HepG2 (cell line): Measurements from ENCODE around the gene C7orf57. TPM values are rescaled to one million over a fixed set of nuclear protein-coding genes. Genes with fewer than 3 reads are reported as not detected.
"Not testable (repeated sequence)": the region's sequence is repeated elsewhere in the genome, so short reads cannot be mapped to it uniquely, and the experiment has no call there.

Experiments
- ATAC-seq: fragments of 200-7000 bp; cut with Tn5 transposase; 3 replicates; pipeline ENCODE4 v1.9.1; 2020; ENCODE audit warnings: mild to moderate bottlenecking, moderate library complexity
- BruUV-seq: library from RNA; stranded (reverse); fragments of 400-500 nt; replicated peaks from 2 replicates; lab custom pipeline; 2021; lab: Mats Ljungman, UMichigan
- CTCF ChIA-PET: fragments of 300-600 bp; formaldehyde crosslinking; extraction: SDS; loops from one replicate; lab custom pipeline; 2021; ENCODE audit warnings: low total read pairs, inconsistent platforms, low intra/inter-chr PET ratio; lab: Yijun Ruan, JAX
- POLR2A ChIA-PET: fragments of 350-600 bp; sonication (Branson Sonifier 250); formaldehyde crosslinking; loops from one replicate; lab custom pipeline; 2020; ENCODE audit warnings: antibody characterized with exemption, inconsistent platforms; lab: Yijun Ruan, JAX
- DNase-seq: peaks from one replicate; pipeline ENCODE4 v3.0.0-alpha.2; 2015; ENCODE audit warnings: low spot score
- FAIRE-seq: peaks from 3 replicates; lab custom pipeline; 2011; peaks lifted over from hg19 to GRCh38; lab: Jason Lieb, UNC
- H2AFZ ChIP-seq: one replicate; pipeline ENCODE4 v1.6.1; 2011; ENCODE audit warnings: low read length, inconsistent platforms
- H3K27ac ChIP-seq: fragments of 300-600 bp; 3 replicates; pipeline ENCODE4 v1.8.0; 2011; ENCODE audit warnings: mixed run types, mild to moderate bottlenecking, mixed read lengths, low read length, inconsistent platforms; ENCODE audit not compliant: insufficient read depth; ENCODE audit errors: extremely low read length
- H3K27me3 ChIP-seq, 2 experiments: fragments of 200-600 bp in 1 of 2; 2 replicates in 1 of 2; 3 replicates in 1 of 2; pipeline versions ENCODE4 v1.6.0 to v1.8.0; 2011; ENCODE audit warnings: low read length in 2 of 2, mild to moderate bottlenecking in 2 of 2, moderate library complexity in 2 of 2, inconsistent platforms in 1 of 2; ENCODE audit not compliant: insufficient read depth in 2 of 2, control insufficient read depth in 1 of 2
- H3K36me3 ChIP-seq, 2 experiments: fragments of 200-600 bp in 1 of 2; replicated peaks in 1 of 2; 2 replicates in 1 of 2; 3 replicates in 1 of 2; pipeline versions ENCODE4 v1.5.1 to v1.8.0; 2011; ENCODE audit warnings: low read length in 2 of 2, inconsistent platforms in 1 of 2; ENCODE audit not compliant: insufficient read depth in 2 of 2, control insufficient read depth in 1 of 2
- H3K4me1 ChIP-seq: 2 replicates; pipeline ENCODE4 v1.5.1; 2012; ENCODE audit warnings: low read length, inconsistent platforms; ENCODE audit not compliant: insufficient read depth
- H3K4me2 ChIP-seq: 2 replicates; pipeline ENCODE4 v1.6.0; 2011; ENCODE audit warnings: low read depth, low read length, inconsistent platforms
- H3K4me3 ChIP-seq, 3 experiments: fragments of 200-600 bp in 1 of 3; sonication (generic), shearing (Covaris generic) in 1 of 3; replicated peaks in 1 of 3; 2 replicates each; pipeline ENCODE4 v1.5.1; 2011 to 2016; ENCODE audit warnings: low read length in 3 of 3, inconsistent platforms in 2 of 3, low read depth in 2 of 3, mild to moderate bottlenecking in 2 of 3, control low read depth in 1 of 3, mixed read lengths in 1 of 3; ENCODE audit not compliant: insufficient read depth in 1 of 3
- H3K79me2 ChIP-seq: one replicate; pipeline ENCODE4 v1.6.1; 2011; ENCODE audit warnings: low read length, inconsistent platforms; ENCODE audit not compliant: insufficient read depth
- H3K9ac ChIP-seq: 2 replicates; pipeline ENCODE4 v1.6.0; 2011; ENCODE audit warnings: mild to moderate bottlenecking, low read depth, low read length, inconsistent platforms; ENCODE audit not compliant: insufficient read depth
- H3K9me3 ChIP-seq: 2 replicates; pipeline ENCODE4 v1.5.1; 2012; ENCODE audit warnings: mild to moderate bottlenecking, low read length
- H4K20me1 ChIP-seq: 2 replicates; pipeline ENCODE4 v1.6.0; 2011; ENCODE audit warnings: inconsistent platforms, mild to moderate bottlenecking, low read length, moderate library complexity; ENCODE audit not compliant: insufficient read depth
- HMG20A ChIP-seq: IDR thresholded peaks from 2 replicates; pipeline ENCODE4 v1.6.1; 2016; ENCODE audit warnings: borderline replicate concordance
- NCOA1 ChIP-seq: sonication (generic); formaldehyde crosslinking; IDR thresholded peaks from 2 replicates; pipeline ENCODE4 v1.9.0; 2021; ENCODE audit warnings: missing genetic modification reagents
- ZNF17 ChIP-seq: sonication (generic); formaldehyde crosslinking; IDR thresholded peaks from 2 replicates; pipeline ENCODE4 v1.5.0; 2020; ENCODE audit warnings: mild to moderate bottlenecking, missing genetic modification reagents
- ZNF383 ChIP-seq: sonication (generic); formaldehyde crosslinking; IDR thresholded peaks from 2 replicates; pipeline ENCODE4 v1.4.0; 2020; ENCODE audit warnings: missing genetic modification reagents, mild to moderate bottlenecking, borderline replicate concordance
- ZNF737 ChIP-seq: sonication (generic); formaldehyde crosslinking; IDR thresholded peaks from 2 replicates; pipeline ENCODE4 v1.5.0; 2020; ENCODE audit warnings: missing genetic modification reagents, mild to moderate bottlenecking, borderline replicate concordance
- WGBS: methylation state at CpG from one replicate; pipeline ENCODE4 v1.1.6; 2017; ENCODE audit warnings: low lambda C conversion rate; 5-methylcytosine and 5-hydroxymethylcytosine counted together
- in situ Hi-C: cut with HindIII; loops from 2 replicates; pipeline ENCODE4 v1.10.0; 2017; ENCODE audit warnings: low pct_unique_long_range_greater_than_20kb; ENCODE audit not compliant: extremely low pct_ligation_motif_present
- intact Hi-C: fragments of 100-400 bp; cut with micrococcal nuclease; formaldehyde crosslinking; loops from one replicate; pipeline ENCODE4 v1.10.0; 2022; ENCODE audit not compliant: unreplicated experiment
- polyA plus RNA-seq, 8 experiments: library from polyadenylated mRNA; depleted of rRNA in 3 of 8; stranded (reverse) in 7 of 8; unstranded in 1 of 8; fragments of >200 nt; fragmentation: Illumina TruSeq in 4 of 8; extraction: Trizol in 4 of 8; gene quantifications; 2 replicates each; pipeline versions ENCODE4 v1.2.1 to v1.2.3, GENCODE V29; 2011 to 2016; ENCODE audit warnings: low read depth in 4 of 8, missing spikeins in 1 of 8, mixed read lengths in 1 of 8; ENCODE audit not compliant: insufficient read depth in 1 of 8
- total RNA-seq, 5 experiments: library from RNA; depleted of rRNA; stranded (reverse); fragments of >200 nt; fragmentation: Illumina TruSeq; extraction: Trizol; gene quantifications; 2 replicates each; pipeline ENCODE4 v1.2.3, GENCODE V29; 2016; ENCODE audit warnings: low read depth in 1 of 5
- TF ChIP-seq, protein P1 (sequence below): sonication (generic); formaldehyde crosslinking; IDR thresholded peaks from 2 replicates; pipeline ENCODE4 v1.5.0; 2020; ENCODE audit warnings: mild to moderate bottlenecking, missing genetic modification reagents
- TF ChIP-seq, protein P2 (sequence below): sonication (generic); formaldehyde crosslinking; conservative IDR thresholded peaks from 2 replicates; pipeline ENCODE4 v1.8.1; 2023; ENCODE audit warnings: missing genetic modification reagents
- TF ChIP-seq, protein P3 (sequence below): sonication (generic); formaldehyde crosslinking; IDR thresholded peaks from 2 replicates; pipeline ENCODE4 v1.4.0; 2020; ENCODE audit warnings: mild to moderate bottlenecking, missing genetic modification reagents
- TF ChIP-seq, protein P4 (sequence below): sonication (generic); formaldehyde crosslinking; IDR thresholded peaks from 2 replicates; pipeline ENCODE4 v1.5.1; 2020; ENCODE audit warnings: mild to moderate bottlenecking, missing genetic modification reagents, moderate library complexity

C7orf57 gene
- total and polyA plus RNA-seq, 2 of the 13 experiments (the other 11 are each of a cell fraction or from before 2014, with no cell fraction given) = not detected

DNA sequence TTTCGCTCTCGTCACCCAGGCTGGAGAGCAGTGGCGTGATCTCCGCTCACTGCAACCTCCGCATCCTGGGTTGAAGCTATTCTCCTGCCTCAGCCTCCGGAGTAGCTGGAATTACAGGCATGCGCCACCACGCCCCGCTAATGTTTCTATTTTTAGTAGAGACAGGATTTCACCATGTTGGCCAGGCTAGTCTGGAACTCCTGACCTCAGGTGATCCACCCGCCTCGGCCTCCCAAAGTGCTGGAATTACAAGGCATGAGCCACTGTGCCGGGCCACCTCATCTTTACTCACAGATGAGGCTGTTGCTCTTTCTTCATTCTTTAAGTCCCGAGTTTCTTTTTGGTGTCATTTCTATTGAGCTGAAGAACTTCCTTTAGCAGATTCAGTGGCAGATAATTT, 35.2 kb upstream of the C7orf57 start:
- H3K36me3 ChIP-seq, POLR2A ChIA-PET, H4K20me1 ChIP-seq, H3K4me3 ChIP-seq, H3K9ac ChIP-seq, H3K4me1 ChIP-seq, FAIRE-seq, H2AFZ ChIP-seq, BruUV-seq, DNase-seq, H3K79me2 ChIP-seq, CTCF ChIA-PET, intact Hi-C loops, in situ Hi-C loops, H3K27ac ChIP-seq, ATAC-seq, H3K9me3 ChIP-seq, H3K27me3 ChIP-seq, H3K4me2 ChIP-seq: not testable (repeated sequence)
- TF ChIP-seq, protein P1, sequence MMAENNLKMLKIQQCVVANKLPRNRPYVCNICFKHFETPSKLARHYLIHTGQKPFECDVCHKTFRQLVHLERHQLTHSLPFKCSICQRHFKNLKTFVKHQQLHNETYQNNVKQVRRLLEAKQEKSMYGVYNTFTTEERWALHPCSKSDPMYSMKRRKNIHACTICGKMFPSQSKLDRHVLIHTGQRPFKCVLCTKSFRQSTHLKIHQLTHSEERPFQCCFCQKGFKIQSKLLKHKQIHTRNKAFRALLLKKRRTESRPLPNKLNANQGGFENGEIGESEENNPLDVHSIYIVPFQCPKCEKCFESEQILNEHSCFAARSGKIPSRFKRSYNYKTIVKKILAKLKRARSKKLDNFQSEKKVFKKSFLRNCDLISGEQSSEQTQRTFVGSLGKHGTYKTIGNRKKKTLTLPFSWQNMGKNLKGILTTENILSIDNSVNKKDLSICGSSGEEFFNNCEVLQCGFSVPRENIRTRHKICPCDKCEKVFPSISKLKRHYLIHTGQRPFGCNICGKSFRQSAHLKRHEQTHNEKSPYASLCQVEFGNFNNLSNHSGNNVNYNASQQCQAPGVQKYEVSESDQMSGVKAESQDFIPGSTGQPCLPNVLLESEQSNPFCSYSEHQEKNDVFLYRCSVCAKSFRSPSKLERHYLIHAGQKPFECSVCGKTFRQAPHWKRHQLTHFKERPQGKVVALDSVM (CRISPR knock-in tag) = 0 out of 2 replicates have a peak, but pooled peaks have one; percentile 16
- WGBS = 30% methylated on average over 13 of the region's 13 CpGs

DNA sequence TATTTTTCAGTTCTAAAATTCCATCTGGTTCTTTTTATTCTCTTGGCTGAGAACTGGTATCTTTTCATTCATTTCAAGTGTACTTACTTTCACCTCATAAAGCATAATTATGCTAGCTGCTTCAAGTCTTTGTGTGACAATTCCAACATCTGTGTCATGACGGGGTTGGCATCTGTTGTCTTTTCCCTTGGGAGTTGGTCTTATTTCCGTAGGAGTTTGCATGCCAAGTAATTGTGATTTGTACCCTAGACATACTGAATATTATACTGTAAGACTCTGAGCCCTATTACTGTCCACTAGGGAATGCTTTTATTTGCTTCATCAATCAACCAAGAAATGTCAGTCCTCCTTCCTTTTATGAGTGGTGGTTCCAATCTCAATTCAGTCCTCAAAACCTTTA, 31.3 kb upstream of the C7orf57 start:
- no peak for FAIRE-seq
- POLR2A ChIA-PET = no interaction called here

More for the DNA sequence above, 31.3 kb upstream of the C7orf57 start:
- Histone ChIP-seq H3K27ac (no peak overlapping the region), H2AFZ (no peak overlapping the region), H3K4me3 (no peak overlapping the region), H3K27me3 (peaks cover 0 to 7% of the 10 kb centered on the region in 2 experiments; a peak in 1 of 5 replicates), H3K4me2 (no peak overlapping the region), H3K4me1 (no peaks in the 10 kb centered on the region), H3K9ac (no peak overlapping the region), H3K79me2 (no peaks in the 10 kb centered on the region), H4K20me1 (no peaks in the 10 kb centered on the region), H3K9me3 (no peaks in the 10 kb centered on the region), H3K36me3 (no peaks in the 10 kb centered on the region)
- BruUV-seq = no TSS peak
- CTCF ChIA-PET = no interaction called here
- TF ChIP-seq, protein P2, sequence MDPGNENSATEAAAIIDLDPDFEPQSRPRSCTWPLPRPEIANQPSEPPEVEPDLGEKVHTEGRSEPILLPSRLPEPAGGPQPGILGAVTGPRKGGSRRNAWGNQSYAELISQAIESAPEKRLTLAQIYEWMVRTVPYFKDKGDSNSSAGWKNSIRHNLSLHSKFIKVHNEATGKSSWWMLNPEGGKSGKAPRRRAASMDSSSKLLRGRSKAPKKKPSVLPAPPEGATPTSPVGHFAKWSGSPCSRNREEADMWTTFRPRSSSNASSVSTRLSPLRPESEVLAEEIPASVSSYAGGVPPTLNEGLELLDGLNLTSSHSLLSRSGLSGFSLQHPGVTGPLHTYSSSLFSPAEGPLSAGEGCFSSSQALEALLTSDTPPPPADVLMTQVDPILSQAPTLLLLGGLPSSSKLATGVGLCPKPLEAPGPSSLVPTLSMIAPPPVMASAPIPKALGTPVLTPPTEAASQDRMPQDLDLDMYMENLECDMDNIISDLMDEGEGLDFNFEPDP (CRISPR knock-in tag) = no peak
- TF ChIP-seq ZNF383 (CRISPR knock-in tag) (no peak), HMG20A (CRISPR knock-in tag) (no peak), ZNF737 (CRISPR knock-in tag) (no peak), NCOA1 (CRISPR knock-in tag) (no peak), ZNF17 (CRISPR knock-in tag) (no peak)
- TF ChIP-seq, protein P3, sequence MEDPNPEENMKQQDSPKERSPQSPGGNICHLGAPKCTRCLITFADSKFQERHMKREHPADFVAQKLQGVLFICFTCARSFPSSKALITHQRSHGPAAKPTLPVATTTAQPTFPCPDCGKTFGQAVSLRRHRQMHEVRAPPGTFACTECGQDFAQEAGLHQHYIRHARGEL (CRISPR knock-in tag) = no peak
- TF ChIP-seq, protein P4, sequence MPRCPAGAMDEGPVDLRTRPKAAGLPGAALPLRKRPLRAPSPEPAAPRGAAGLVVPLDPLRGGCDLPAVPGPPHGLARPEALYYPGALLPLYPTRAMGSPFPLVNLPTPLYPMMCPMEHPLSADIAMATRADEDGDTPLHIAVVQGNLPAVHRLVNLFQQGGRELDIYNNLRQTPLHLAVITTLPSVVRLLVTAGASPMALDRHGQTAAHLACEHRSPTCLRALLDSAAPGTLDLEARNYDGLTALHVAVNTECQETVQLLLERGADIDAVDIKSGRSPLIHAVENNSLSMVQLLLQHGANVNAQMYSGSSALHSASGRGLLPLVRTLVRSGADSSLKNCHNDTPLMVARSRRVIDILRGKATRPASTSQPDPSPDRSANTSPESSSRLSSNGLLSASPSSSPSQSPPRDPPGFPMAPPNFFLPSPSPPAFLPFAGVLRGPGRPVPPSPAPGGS = no peak
- WGBS = 25% methylated on average over 2 of the region's 2 CpGs
- no peak for ATAC-seq
- intact Hi-C loops = no loop called here
- no peak for DNase-seq
- in situ Hi-C loops = no loop called here
